Left lung (tissue), 10 donors: ENCODE results near the gene HOXD12. TPM values are rescaled to one million over a fixed set of nuclear protein-coding genes. Genes with fewer than 3 reads are reported as not detected.

ENCODE experiments used
- ATAC-seq: fragments of 200-7000 bp; cut with Tn5 transposase; one replicate; pipeline ENCODE4 v1.9.1; 2020; ENCODE audit warnings: moderate library complexity
- DNase-seq, 4 donors: peaks; one replicate each; pipeline ENCODE4 v3.0.0-alpha.2; 2013 to 2020
- H3K27ac ChIP-seq, 2 donors: fragments of 200-600 bp; sonication (generic) in 1 of 2; one replicate each; pipeline versions ENCODE4 v1.5.0 to v1.8.0; 2020 to 2021
- H3K27me3 ChIP-seq, 2 donors: fragments of 200-600 bp; sonication (generic) in 1 of 2; one replicate each; pipeline versions ENCODE4 v1.5.0 to v1.8.0; 2020 to 2021
- H3K36me3 ChIP-seq, 2 donors: fragments of 200-600 bp; sonication (generic) in 1 of 2; one replicate each; pipeline versions ENCODE4 v1.5.0 to v1.8.0; 2020 to 2021
- H3K4me1 ChIP-seq, 2 donors: fragments of 200-600 bp; one replicate each; pipeline ENCODE4 v1.8.0; 2021
- H3K4me3 ChIP-seq, 2 donors: fragments of 200-600 bp; sonication (generic) in 1 of 2; one replicate each; pipeline versions ENCODE4 v1.5.0 to v1.8.0; 2020 to 2021; ENCODE audit warnings: mild to moderate bottlenecking in 1 of 2
- H3K9me3 ChIP-seq, 2 donors: fragments of 200-600 bp; sonication (generic) in 1 of 2; one replicate each; pipeline versions ENCODE4 v1.5.0 to v1.8.0; 2020 to 2021
- CTCF ChIP-seq, 2 donors: fragments of 200-600 bp; sonication (generic) in 1 of 2; IDR thresholded peaks; one replicate each; pipeline versions ENCODE4 v1.5.0 to v1.8.0; 2021; ENCODE audit warnings: antibody characterized with exemption in 2 of 2
- intact Hi-C, 2 donors: fragments of 100-400 bp; cut with DNase I; formaldehyde crosslinking; loops; one replicate each; pipeline versions ENCODE4 v1.11.2 to v1.14.2; 2022
- polyA plus RNA-seq, 6 donors: library from polyadenylated mRNA; unstranded; fragments of 120-200 nt; gene quantifications; one replicate each; pipeline ENCODE4 v1.2.1, GENCODE V29; 2013; ENCODE audit not compliant: insufficient read length in 6 of 6
- total RNA-seq, 2 donors: library from RNA; stranded (reverse); fragmentation: NEBNext Ultra II Directional; extraction: Animal tissue kit (Norgen Biotek cat#: 25700); gene quantifications; one replicate each; pipeline ENCODE4 v1.2.1, GENCODE V29; 2021
- donor health status: DM: no; HTN: yes; CAD: no.
- donor health status: DM: no; HTN: no; CAD: no.

The HOXD12 gene
- total and polyA plus RNA-seq, 8 donors: not detected

- DNase-seq: no peak
- H3K4me1 ChIP-seq: peaks cover 3 to 30% of the 10 kb centered on the region in 2 donors
- H3K27ac ChIP-seq: no peak overlapping the region
- ATAC-seq: no peak
- TF ChIP-seq CTCF (IDR thresholded peaks at IDR 0.05): no peak
- intact Hi-C loops: loop anchor here in 1 of 2 donors (10.0 kb wide), 1 partner anchor 409 kb away; no protein-coding TSS in a partner anchor
- no peaks in the 10 kb centered on the region for H3K36me3 ChIP-seq
- H3K27me3 ChIP-seq: peaks cover 99 to 100% of the 10 kb centered on the region in 2 donors
- no peak overlapping the region for H3K4me3 ChIP-seq
- H3K9me3 ChIP-seq: no peaks in the 10 kb centered on the region
Measured at GRCh38 chr2:176093898-176094249, 5.7 kb upstream of the HOXD12 start.

DNA sequence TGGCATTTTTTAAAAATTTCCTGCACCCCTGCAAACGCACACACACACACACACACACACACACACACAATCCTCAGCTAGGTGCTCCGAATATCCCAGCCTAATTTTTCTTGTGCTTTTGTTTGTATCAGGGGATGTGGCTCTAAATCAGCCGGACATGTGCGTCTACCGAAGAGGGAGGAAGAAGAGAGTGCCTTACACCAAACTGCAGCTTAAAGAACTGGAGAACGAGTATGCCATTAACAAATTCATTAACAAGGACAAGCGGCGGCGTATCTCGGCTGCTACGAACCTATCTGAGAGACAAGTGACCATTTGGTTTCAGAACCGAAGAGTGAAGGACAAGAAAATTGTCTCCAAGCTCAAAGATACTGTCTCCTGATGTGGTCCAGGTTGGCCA, 5.2 kb upstream of the HOXD12 start:
- no peak for ATAC-seq
- H3K4me3 ChIP-seq: no peak overlapping the region
- H3K4me1 ChIP-seq: peaks cover 3 to 30% of the 10 kb centered on the region in 2 donors
- H3K36me3 ChIP-seq: no peaks in the 10 kb centered on the region
- peaks cover 99 to 100% of the 10 kb centered on the region in 2 donors for H3K27me3 ChIP-seq
- H3K9me3 ChIP-seq: no peaks in the 10 kb centered on the region
- no peak for TF ChIP-seq CTCF (IDR thresholded peaks at IDR 0.05)
- intact Hi-C loops: loop anchor here in 1 of 2 donors (10.0 kb wide), 1 partner anchor 410 kb away; no protein-coding TSS in a partner anchor
- DNase-seq: no peak
- H3K27ac ChIP-seq: no peak overlapping the region

DNA sequence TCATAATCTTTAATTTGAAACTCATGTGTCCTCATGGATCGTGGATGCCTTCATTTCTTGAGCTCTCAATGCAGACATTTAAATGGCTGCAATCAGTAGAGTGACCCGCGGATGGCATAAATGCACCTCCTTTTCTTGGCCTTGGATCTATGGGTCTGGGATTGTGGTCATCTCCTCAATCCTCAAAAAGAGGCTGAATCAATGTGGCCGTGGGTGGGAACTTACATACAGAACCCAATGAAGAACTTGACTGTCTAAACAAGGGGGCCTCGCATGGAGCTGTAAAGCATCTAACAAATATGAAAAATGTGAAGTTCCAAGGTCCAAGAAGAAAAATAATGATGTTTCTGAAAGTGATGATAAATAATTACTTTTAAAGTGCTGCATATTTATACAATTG, 4.2 kb upstream of the HOXD12 start:
- no peak overlapping the region for H3K4me3 ChIP-seq
- peaks cover 99 to 100% of the 10 kb centered on the region in 2 donors for H3K27me3 ChIP-seq
- no peak overlapping the region for H3K27ac ChIP-seq
- no peak for DNase-seq
- no peak for ATAC-seq
- peaks cover 3 to 30% of the 10 kb centered on the region in 2 donors for H3K4me1 ChIP-seq
- no peaks in the 10 kb centered on the region for H3K36me3 ChIP-seq
- intact Hi-C loops: loop anchor here in 1 of 2 donors (10.0 kb wide), 1 partner anchor 411 kb away; no protein-coding TSS in a partner anchor
- no peaks in the 10 kb centered on the region for H3K9me3 ChIP-seq
- TF ChIP-seq CTCF (IDR thresholded peaks at IDR 0.05): no peak

DNA sequence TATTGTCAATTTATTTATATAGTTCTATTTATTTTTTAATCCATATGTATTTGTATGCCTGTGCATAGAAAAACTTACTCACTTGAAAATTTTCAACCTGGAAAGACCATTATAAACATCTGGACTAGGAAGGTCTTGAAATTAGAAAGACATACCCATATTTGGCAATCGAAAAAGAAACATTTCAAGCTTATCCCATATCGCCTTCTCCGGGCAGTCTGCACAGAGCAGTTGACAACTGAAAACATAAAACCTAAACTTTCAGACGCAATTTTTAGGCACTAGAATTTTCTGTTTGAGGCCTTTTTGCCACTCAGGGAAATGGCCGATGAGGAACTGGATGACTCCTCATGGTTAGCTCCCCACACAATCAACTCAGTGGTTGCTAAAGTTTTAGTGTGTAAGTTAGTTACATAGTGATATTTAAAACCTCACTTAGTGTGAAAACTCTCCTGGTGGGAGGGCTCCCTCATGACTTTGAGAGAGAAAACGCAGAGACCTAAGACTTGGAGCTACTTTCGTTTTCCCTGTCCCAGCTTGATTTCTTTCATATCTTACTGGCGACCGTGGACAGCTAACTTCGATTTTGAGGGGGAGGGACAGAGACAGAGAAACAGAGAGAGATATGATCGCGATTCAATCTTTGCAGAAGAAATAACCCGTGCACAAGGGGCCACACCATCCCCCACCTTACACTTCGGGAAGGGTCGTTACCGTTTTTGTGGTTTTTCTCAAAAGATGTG, 3.2 kb upstream of the HOXD12 start:
- H3K9me3 ChIP-seq: no peaks in the 10 kb centered on the region
- ATAC-seq (no peak), DNase-seq (no peak)
- TF ChIP-seq CTCF (IDR thresholded peaks at IDR 0.05): no peak
- no peaks in the 10 kb centered on the region for H3K36me3 ChIP-seq
- peak overlapping the region in 1 of 2 donors; percentile 34 for H3K4me3 ChIP-seq
- H3K27ac ChIP-seq: no peak overlapping the region
- peaks cover 3 to 30% of the 10 kb centered on the region in 2 donors for H3K4me1 ChIP-seq
- H3K27me3 ChIP-seq: peaks cover 99 to 100% of the 10 kb centered on the region in 2 donors
- intact Hi-C loops: loop anchor here in 1 of 2 donors (10.0 kb wide), 1 partner anchor 412 kb away; no protein-coding TSS in a partner anchor

- no peaks in the 10 kb centered on the region for H3K9me3 ChIP-seq
- peak; percentile 97 for ATAC-seq
Measured at GRCh38 chr2:176096986-176097819, 2.4 kb upstream of the HOXD12 start.

More at GRCh38 chr2:176096986-176097819, 2.4 kb upstream of the HOXD12 start:
- peaks cover 3 to 30% of the 10 kb centered on the region in 2 donors for H3K4me1 ChIP-seq
- DNase-seq: peak in 3 of 4 donors; percentile 56 to 86 (median 80)
- H3K27ac ChIP-seq: no peak overlapping the region
- H3K36me3 ChIP-seq: no peaks in the 10 kb centered on the region
- H3K27me3 ChIP-seq: peaks cover 99 to 100% of the 10 kb centered on the region in 2 donors
- TF ChIP-seq CTCF (IDR thresholded peaks at IDR 0.05): peak; percentile 67 to 75
- peak overlapping the region; percentile 3 to 34 for H3K4me3 ChIP-seq
- intact Hi-C loops: loop anchor here in 1 of 2 donors (10.0 kb wide), 1 partner anchor 412 kb away; no protein-coding TSS in a partner anchor
